ENCODE data around the gene CBFA2T2. TPM values are rescaled to one million over a fixed set of nuclear protein-coding genes. Genes with fewer than 3 reads are reported as not detected.

The CBFA2T2 gene
- total and polyA plus RNA-seq, 10 of the 15 experiments (the other 5 are each of a cell fraction or from before 2014, with no cell fraction given) = 0.61 to 8.6 (median 5.5) TPM

GRCh38 chr20:33694639-33695012 is 204.7 kb downstream of the CBFA2T2 start:
- FAIRE-seq (no peak), ATAC-seq (no peak), DNase-seq (ENCODE audit: low read depth, low spot score) (no peak)
- H3K27ac ChIP-seq (ENCODE audit: control insufficient read depth, insufficient read depth) = no peak overlapping the region
- no peak overlapping the region for H3K4me3 ChIP-seq
- ChIA-PET SMC1A (ENCODE audit: uncharacterized antibody, unreplicated experiment) (no interaction called here), RAD21 (ENCODE audit: unreplicated experiment) (no interaction called here), CTCF (no interaction called here), POLR2A (interaction anchor here (0.6 kb wide), 3 partner anchors 153 to 226 kb away, joined by 3 to 5 read pairs (median 4); no protein-coding TSS in a partner anchor)
- no peaks in the 10 kb centered on the region for H3K27me3 ChIP-seq (replicated peaks in 1 of 2; ENCODE audit: control insufficient read depth in 2 of 2, insufficient read depth in 2 of 2, low read length in 1 of 2)
- H4K20me1 ChIP-seq (ENCODE audit: control insufficient read depth, insufficient read depth) = no peaks in the 10 kb centered on the region
- no peak overlapping the region for H2AFZ ChIP-seq (ENCODE audit: control insufficient read depth, low read depth, low read length)
- no peaks in the 10 kb centered on the region for H3K9me3 ChIP-seq (replicated peaks; ENCODE audit: control insufficient read depth, insufficient read depth, low read length)
- intact Hi-C loops (cut with micrococcal nuclease; ENCODE audit: unreplicated experiment) (no loop called here), in situ Hi-C loops (cut with MboI) (no loop called here)
- H3K36me3 ChIP-seq (ENCODE audit: control insufficient read depth in 2 of 2, insufficient read depth in 2 of 2, low read length in 1 of 2) = no peaks in the 10 kb centered on the region
- no peaks in the 10 kb centered on the region for H3K79me2 ChIP-seq (ENCODE audit: control insufficient read depth, insufficient read depth, low read length)
- H3K9ac ChIP-seq (ENCODE audit: control insufficient read depth, insufficient read depth, low read length) = no peak overlapping the region
- H3K4me2 ChIP-seq (ENCODE audit: control insufficient read depth, insufficient read depth) = no peak overlapping the region
- no TSS peak for BruUV-seq (replicated peaks)
- WGBS (ENCODE audit: insufficient coverage, insufficient replicate concordance, low lambda C conversion rate, missing lambda C conversion rate) = 72% methylated on average over 6 of the region's 6 CpGs
- no peaks in the 10 kb centered on the region for H3K4me1 ChIP-seq (ENCODE audit: control insufficient read depth, insufficient read depth, low read length)
- no peak for TF ChIP-seq RELB (IDR thresholded peaks at IDR 0.05; ENCODE audit: low read depth)
- no peak for TF ChIP-seq SIX5 (IDR thresholded peaks at IDR 0.05; ENCODE audit: low read depth, low read length, severe bottlenecking)
- TF ChIP-seq CTCF (IDR thresholded peaks at IDR 0.05 in 2 of 3, conservative IDR thresholded peaks at IDR 0.05 in 1 of 3; ENCODE audit: control insufficient read depth in 2 of 3, extremely low read depth in 1 of 3, insufficient read depth in 1 of 3, low read depth in 3 of 3, low read length in 3 of 3) = no peak
- no peak for TF ChIP-seq MEF2B (IDR thresholded peaks at IDR 0.05; ENCODE audit: partially characterized antibody, poor library complexity, severe bottlenecking)
- no peak for TF ChIP-seq CEBPZ (IDR thresholded peaks at IDR 0.05; ENCODE audit: low read depth, low read length)
- no peak for TF ChIP-seq TAF1 (IDR thresholded peaks at IDR 0.05; ENCODE audit: borderline replicate concordance, low read depth, low read length)
- TF ChIP-seq ZNF622 (IDR thresholded peaks at IDR 0.05) = no peak
- TF ChIP-seq EZH2 (IDR thresholded peaks at IDR 0.05; ENCODE audit: borderline replicate concordance, control insufficient read depth, low read depth, low read length) = no peak
- TF ChIP-seq STAT3 (IDR thresholded peaks at IDR 0.05; ENCODE audit: low read depth, low read length) = no peak
- TF ChIP-seq SMARCA5 (IDR thresholded peaks at IDR 0.05) = no peak
- no peak for TF ChIP-seq BCLAF1 (IDR thresholded peaks at IDR 0.05)
- no peak for TF ChIP-seq SP1 (IDR thresholded peaks at IDR 0.05; ENCODE audit: low read depth, low read length)
- TF ChIP-seq JUNB (IDR thresholded peaks at IDR 0.05) = no peak
